HCT116 (cell line): ENCODE data around the gene ADAM15. TPM values are rescaled to one million over a fixed set of nuclear protein-coding genes. Genes with fewer than 3 reads are reported as not detected.

Experiments
- ATAC-seq: fragments of 200-7000 bp; cut with Tn5 transposase; 2 replicates; pipeline ENCODE4 v1.9.1; 2020; ENCODE audit warnings: mild to moderate bottlenecking, moderate library complexity
- BruUV-seq: library from RNA; stranded (reverse); fragments of 400-500 nt; replicated peaks from 2 replicates; lab custom pipeline; 2021; lab: Mats Ljungman, UMichigan
- CTCF ChIA-PET: fragments of 300-600 bp; sonication (Branson Sonifier 250); formaldehyde crosslinking; loops from one replicate; lab custom pipeline; 2021; ENCODE audit warnings: antibody characterized with exemption; lab: Charles Lee
- POLR2A ChIA-PET: fragments of 300-600, 350-600 bp; sonication (Branson Sonifier 250); formaldehyde crosslinking; loops from one replicate; lab custom pipeline; 2021; ENCODE audit warnings: antibody characterized with exemption; lab: Charles Lee
- RAD21 ChIA-PET, 2 experiments: fragments of 300-600 bp; sonication (Branson Sonifier 250); formaldehyde crosslinking; loops; one replicate each; lab custom pipeline; 2023; ENCODE audit warnings: low total read pairs in 2 of 2; ENCODE audit not compliant: uncharacterized antibody in 2 of 2, unreplicated experiment in 2 of 2, low non-redundant PET in 1 of 2; lab: Charles Lee
- DNase-seq: peaks from one replicate; pipeline ENCODE4 v3.0.0-alpha.2; 2010; ENCODE audit warnings: low read depth, low spot score
- H2AFZ ChIP-seq: fragments of 200-600 bp; shearing (Covaris generic), sonication (generic); 2 replicates; pipeline ENCODE4 v1.6.1; 2017; ENCODE audit warnings: low read depth, mixed run types, mixed read lengths, antibody characterized with exemption, low read length; ENCODE audit not compliant: poor library complexity, severe bottlenecking
- H3K27ac ChIP-seq: 2 replicates; pipeline ENCODE4 v1.5.1; 2012; ENCODE audit warnings: low read depth, low read length
- H3K27me3 ChIP-seq: fragments of 200-600 bp; sonication (generic); 2 replicates; pipeline ENCODE4 v1.6.1; 2016; ENCODE audit warnings: mixed run types, low read length, mixed read lengths; ENCODE audit not compliant: insufficient read depth
- H3K36me3 ChIP-seq, 2 experiments: fragments of 200-500 bp in 1 of 2; fragments of 200-600 bp in 1 of 2; sonication (Bioruptor generic) in 1 of 2; sonication (generic) in 1 of 2; 2 replicates each; pipeline versions ENCODE4 v1.5.1 to v1.6.1; 2014 to 2016; ENCODE audit warnings: low read length in 2 of 2, inconsistent platforms in 1 of 2, mixed read lengths in 1 of 2, mixed run types in 1 of 2; ENCODE audit not compliant: insufficient read depth in 2 of 2, control insufficient read depth in 1 of 2
- H3K4me1 ChIP-seq, 2 experiments: fragments of 200-600 bp in 1 of 2; sonication (generic) in 1 of 2; 2 replicates each; pipeline versions ENCODE4 v1.5.1 to v1.6.1; 2012 to 2017; ENCODE audit warnings: low read length in 2 of 2, inconsistent platforms in 1 of 2, mild to moderate bottlenecking in 1 of 2, mixed read lengths in 1 of 2, mixed run types in 1 of 2, moderate library complexity in 1 of 2; ENCODE audit not compliant: insufficient read depth in 2 of 2, control insufficient read depth in 1 of 2
- H3K4me2 ChIP-seq: fragments of 200-600 bp; sonication (generic); 2 replicates; pipeline ENCODE4 v1.6.1; 2017; ENCODE audit warnings: mixed run types, low read length, mixed read lengths
- H3K4me3 ChIP-seq, 2 experiments: fragments of 200-600 bp in 1 of 2; sonication (generic) in 1 of 2; replicated peaks in 1 of 2; 2 replicates each; pipeline ENCODE4 v1.5.1; 2011 to 2016; ENCODE audit warnings: low read length in 2 of 2, control low read depth in 1 of 2, low read depth in 1 of 2, mild to moderate bottlenecking in 1 of 2, mixed read lengths in 1 of 2, mixed run types in 1 of 2
- H3K79me2 ChIP-seq: fragments of 200-600 bp; sonication (generic); 2 replicates; pipeline ENCODE4 v1.6.1; 2017; ENCODE audit warnings: mild to moderate bottlenecking, mixed run types, low read length, moderate library complexity, mixed read lengths; ENCODE audit not compliant: insufficient read depth
- H3K9ac ChIP-seq: fragments of 200-600 bp; sonication (generic); 2 replicates; pipeline ENCODE4 v1.6.1; 2016; ENCODE audit warnings: low read length, mixed read lengths
- H3K9me2 ChIP-seq: fragments of 200-600 bp; sonication (generic), shearing (Covaris generic); 2 replicates; pipeline ENCODE4 v1.6.1; 2017; ENCODE audit warnings: mixed run types, mild to moderate bottlenecking, moderate library complexity; ENCODE audit not compliant: insufficient read depth
- H3K9me3 ChIP-seq, 2 experiments: fragments of 200-500 bp in 1 of 2; fragments of 200-600 bp in 1 of 2; sonication (Bioruptor generic) in 1 of 2; sonication (generic) in 1 of 2; 2 replicates each; pipeline ENCODE4 v1.6.1; 2014 to 2017; ENCODE audit warnings: low read length in 2 of 2, mixed read lengths in 2 of 2, inconsistent platforms in 1 of 2, low read depth in 1 of 2, mild to moderate bottlenecking in 1 of 2, mixed run types in 1 of 2, moderate library complexity in 1 of 2; ENCODE audit not compliant: control insufficient read depth in 1 of 2, insufficient read depth in 1 of 2
- H4K20me1 ChIP-seq: fragments of 200-600 bp; sonication (generic), shearing (Covaris generic); 2 replicates; pipeline ENCODE4 v1.6.1; 2017; ENCODE audit warnings: mixed run types, mild to moderate bottlenecking, moderate library complexity; ENCODE audit not compliant: insufficient read depth
- EGR1 ChIP-seq: IDR thresholded peaks from 2 replicates; pipeline ENCODE4 v1.6.1; 2012; ENCODE audit warnings: low read depth
- ELF1 ChIP-seq: IDR thresholded peaks from 2 replicates; pipeline ENCODE4 v1.6.1; 2012; ENCODE audit warnings: low read depth, borderline replicate concordance
- JUND ChIP-seq: IDR thresholded peaks from 2 replicates; pipeline ENCODE4 v1.6.1; 2012
- POLR2A ChIP-seq: IDR thresholded peaks from 2 replicates; pipeline ENCODE4 v1.7.0; 2011; ENCODE audit warnings: borderline replicate concordance; ENCODE audit not compliant: insufficient read depth, insufficient read length; ENCODE audit errors: extremely low read depth
- POLR2AphosphoS5 ChIP-seq: IDR thresholded peaks from 2 replicates; pipeline ENCODE4 v1.6.1; 2011; ENCODE audit warnings: mild to moderate bottlenecking, low read depth, low read length, moderate library complexity
- SP1 ChIP-seq: IDR thresholded peaks from 2 replicates; pipeline ENCODE4 v1.6.1; 2012; ENCODE audit warnings: low read depth
- SRF ChIP-seq: IDR thresholded peaks from 2 replicates; pipeline ENCODE4 v1.6.1; 2012; ENCODE audit warnings: low read depth
- YY1 ChIP-seq: IDR thresholded peaks from 2 replicates; pipeline ENCODE4 v1.6.1; 2011; ENCODE audit warnings: low read length, low read depth, moderate library complexity, mild to moderate bottlenecking; ENCODE audit not compliant: insufficient replicate concordance; ENCODE audit errors: extremely low read depth
- ZFX ChIP-seq: fragments of 450-650 bp; IDR thresholded peaks from 2 replicates; pipeline ENCODE4 v1.6.1; 2017
- intact Hi-C: fragments of 100-400 bp; cut with micrococcal nuclease; formaldehyde crosslinking; loops from 2 replicates; pipeline ENCODE4 v1.10.0; 2022
- total RNA-seq: library from RNA; stranded (reverse); gene quantifications from one replicate; pipeline ENCODE4 v1.2.1, GENCODE V29; 2021; ENCODE audit not compliant: unreplicated experiment
- TF ChIP-seq, protein P1 (sequence below), 3 experiments: fragments of 200-600 bp in 1 of 3; sonication (generic) in 1 of 3; IDR thresholded peaks in 2 of 3; conservative IDR thresholded peaks in 1 of 3; 2 replicates each; pipeline ENCODE4 v1.5.1; 2012 to 2017; ENCODE audit warnings: low read depth in 2 of 3, low read length in 2 of 3, antibody characterized with exemption in 1 of 3, borderline replicate concordance in 1 of 3, control low read depth in 1 of 3, mild to moderate bottlenecking in 1 of 3, mixed read lengths in 1 of 3, mixed run types in 1 of 3, moderate library complexity in 1 of 3; ENCODE audit not compliant: insufficient read depth in 1 of 3
- TF ChIP-seq, protein P2 (sequence below): IDR thresholded peaks from 2 replicates; pipeline ENCODE4 v1.6.1; 2012

The ADAM15 gene
- total RNA-seq, 1 experiment from 2014 or later = 149 TPM

DNA sequence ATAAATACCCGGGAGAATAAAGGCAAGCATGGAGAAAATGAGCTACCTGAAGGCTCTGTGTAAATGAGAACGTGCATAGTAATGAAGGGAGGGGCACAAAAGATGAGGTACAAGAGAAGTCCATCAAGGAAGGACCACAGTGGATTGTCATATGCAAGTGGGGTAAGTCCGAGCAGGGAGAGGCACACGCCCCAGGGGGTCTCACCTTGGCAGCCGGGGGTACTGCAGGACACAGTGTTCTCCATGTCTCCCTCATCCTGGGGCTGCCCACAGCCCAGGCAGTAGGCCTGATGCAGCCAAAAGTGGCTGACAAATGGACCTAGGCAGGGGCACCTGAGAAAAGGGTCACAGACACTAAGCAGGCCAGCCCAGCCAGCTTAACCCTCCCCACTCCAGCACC, 27.5 kb upstream of the ADAM15 start:
- DNase-seq (no peak), ATAC-seq (no peak)
- TF ChIP-seq, protein P1, sequence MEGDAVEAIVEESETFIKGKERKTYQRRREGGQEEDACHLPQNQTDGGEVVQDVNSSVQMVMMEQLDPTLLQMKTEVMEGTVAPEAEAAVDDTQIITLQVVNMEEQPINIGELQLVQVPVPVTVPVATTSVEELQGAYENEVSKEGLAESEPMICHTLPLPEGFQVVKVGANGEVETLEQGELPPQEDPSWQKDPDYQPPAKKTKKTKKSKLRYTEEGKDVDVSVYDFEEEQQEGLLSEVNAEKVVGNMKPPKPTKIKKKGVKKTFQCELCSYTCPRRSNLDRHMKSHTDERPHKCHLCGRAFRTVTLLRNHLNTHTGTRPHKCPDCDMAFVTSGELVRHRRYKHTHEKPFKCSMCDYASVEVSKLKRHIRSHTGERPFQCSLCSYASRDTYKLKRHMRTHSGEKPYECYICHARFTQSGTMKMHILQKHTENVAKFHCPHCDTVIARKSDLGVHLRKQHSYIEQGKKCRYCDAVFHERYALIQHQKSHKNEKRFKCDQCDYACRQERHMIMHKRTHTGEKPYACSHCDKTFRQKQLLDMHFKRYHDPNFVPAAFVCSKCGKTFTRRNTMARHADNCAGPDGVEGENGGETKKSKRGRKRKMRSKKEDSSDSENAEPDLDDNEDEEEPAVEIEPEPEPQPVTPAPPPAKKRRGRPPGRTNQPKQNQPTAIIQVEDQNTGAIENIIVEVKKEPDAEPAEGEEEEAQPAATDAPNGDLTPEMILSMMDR (IDR thresholded peaks at IDR 0.05 in 2 of 3, conservative IDR thresholded peaks at IDR 0.05 in 1 of 3; ENCODE audit: borderline replicate concordance in 1 of 3, insufficient read depth in 1 of 3, low read depth in 2 of 3, low read length in 2 of 3) = no peak
- TF ChIP-seq SRF (no peak), POLR2AphosphoS5 (no peak), ZFX (no peak), EGR1 (no peak), ELF1 (no peak), POLR2A (no peak), SP1 (no peak), JUND (no peak)
- TF ChIP-seq, protein P2, sequence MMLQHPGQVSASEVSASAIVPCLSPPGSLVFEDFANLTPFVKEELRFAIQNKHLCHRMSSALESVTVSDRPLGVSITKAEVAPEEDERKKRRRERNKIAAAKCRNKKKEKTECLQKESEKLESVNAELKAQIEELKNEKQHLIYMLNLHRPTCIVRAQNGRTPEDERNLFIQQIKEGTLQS = no peak
- Histone ChIP-seq H3K4me3 (no peak overlapping the region), H3K27me3 (no peaks in the 10 kb centered on the region), H3K4me2 (no peak overlapping the region), H3K36me3 (no peaks in the 10 kb centered on the region), H3K9ac (no peak overlapping the region), H3K27ac (no peak overlapping the region), H3K4me1 (peaks cover 28 to 60% of the 10 kb centered on the region in 2 experiments), H3K79me2 (no peaks in the 10 kb centered on the region), H2AFZ (no peak overlapping the region), H3K9me2 (no peaks in the 10 kb centered on the region), H4K20me1 (no peaks in the 10 kb centered on the region), H3K9me3 (no peaks in the 10 kb centered on the region)
- no TSS peak for BruUV-seq
- ChIA-PET RAD21 (no interaction called here), POLR2A (no interaction called here), CTCF (interaction anchor here (1.1 to 1.7 kb wide), 2 partner anchors 21 to 27 kb away, joined by 3 to 7 read pairs; partner anchors contain the start of gene ADAM15)
- intact Hi-C loops = no loop called here

DNA sequence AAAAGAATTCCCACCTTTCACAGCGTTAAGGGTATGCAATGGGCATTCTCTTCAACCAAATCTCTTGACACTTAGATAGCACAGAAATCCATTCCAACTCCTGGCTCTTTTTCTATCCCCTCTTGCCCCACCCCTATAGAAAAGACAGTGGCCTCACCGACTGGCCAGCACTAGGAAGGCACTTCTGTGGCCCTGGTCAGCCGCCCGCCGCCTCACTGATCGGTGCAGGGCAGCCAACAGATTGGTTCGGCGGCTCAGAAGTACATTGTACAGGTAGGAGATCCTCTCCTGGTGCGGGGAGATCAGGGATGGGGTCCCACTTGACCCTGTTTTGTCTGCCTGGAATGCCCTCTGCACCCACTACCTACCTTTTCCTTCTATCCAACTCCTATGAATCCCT, 26.8 kb upstream of the ADAM15 start:
- no peak for TF ChIP-seq ZFX
- no peak for TF ChIP-seq YY1
- TF ChIP-seq JUND = no peak
- H3K9me2 ChIP-seq = no peaks in the 10 kb centered on the region
- DNase-seq (no peak), ATAC-seq (no peak)
- no peaks in the 10 kb centered on the region for H3K79me2 ChIP-seq
- H3K4me3 ChIP-seq = no peak overlapping the region
- H3K27me3 ChIP-seq = no peaks in the 10 kb centered on the region
- H3K36me3 ChIP-seq = no peaks in the 10 kb centered on the region
- ChIA-PET RAD21 (no interaction called here), CTCF (no interaction called here), POLR2A (no interaction called here)
- H3K9ac ChIP-seq = no peak overlapping the region
- H3K4me1 ChIP-seq = peaks cover 24 to 53% of the 10 kb centered on the region in 2 experiments
- intact Hi-C loops = no loop called here
- H4K20me1 ChIP-seq = no peaks in the 10 kb centered on the region
- no peaks in the 10 kb centered on the region for H3K9me3 ChIP-seq
- no peak overlapping the region for H3K27ac ChIP-seq
- no peak overlapping the region for H2AFZ ChIP-seq
- no TSS peak for BruUV-seq
- no peak overlapping the region for H3K4me2 ChIP-seq
